GM12878 (cell line): Measurements from ENCODE around the gene SPTBN1. TPM values are rescaled to one million over a fixed set of nuclear protein-coding genes. Genes with fewer than 3 reads are reported as not detected.

Experiments
- E4F1 ChIP-seq: fragments of 450-650 bp; IDR thresholded peaks from 2 replicates; pipeline ENCODE4 v1.6.1; 2018; ENCODE audit warnings: borderline replicate concordance, mild to moderate bottlenecking; ENCODE audit not compliant: partially characterized antibody
- IRF5 ChIP-seq: fragments of 450-650 bp; IDR thresholded peaks from 2 replicates; pipeline ENCODE4 v1.6.1; 2017; ENCODE audit warnings: borderline replicate concordance
- RAD51 ChIP-seq: fragments of 450-650 bp; IDR thresholded peaks from 2 replicates; pipeline ENCODE4 v1.6.1; 2016; ENCODE audit warnings: moderate library complexity, mild to moderate bottlenecking, inconsistent platforms
- RCOR1 ChIP-seq: conservative IDR thresholded peaks from 2 replicates; pipeline ENCODE4 v1.6.1; 2012; ENCODE audit warnings: low read depth, low read length, improper control_type of control experiment
- SMARCA5 ChIP-seq: fragments of 450-650 bp; IDR thresholded peaks from 2 replicates; pipeline ENCODE4 v1.6.1; 2017; ENCODE audit warnings: mild to moderate bottlenecking
- SP1 ChIP-seq: IDR thresholded peaks from one replicate; pipeline ENCODE4 v1.6.1; 2011; ENCODE audit warnings: low read depth, low read length
- TCF3 ChIP-seq: IDR thresholded peaks from 2 replicates; pipeline ENCODE4 v1.6.1; 2012; ENCODE audit warnings: low read depth, mild to moderate bottlenecking, low read length, borderline replicate concordance; ENCODE audit not compliant: insufficient read depth
- ZSCAN29 ChIP-seq: fragments of 450-650 bp; IDR thresholded peaks from 2 replicates; pipeline ENCODE4 v1.6.1; 2017; ENCODE audit warnings: mild to moderate bottlenecking, moderate library complexity
- polyA plus RNA-seq, 11 experiments: library from polyadenylated mRNA; depleted of rRNA in 4 of 11; unstranded in 6 of 11; stranded (reverse) in 5 of 11; fragments of >200 nt; fragmentation: Nextera tagmentation in 4 of 11; fragmentation: Illumina TruSeq in 1 of 11; extraction: Ambion mirVana in 4 of 11; extraction: Trizol in 1 of 11; gene quantifications; 1 replicate in 1 of 11; 2 replicates in 10 of 11; pipeline versions ENCODE4 v1.2.1 to v1.2.3, GENCODE V29; 2011 to 2016; ENCODE audit warnings: inconsistent platforms in 2 of 11, missing spikeins in 2 of 11, low read depth in 1 of 11
- total RNA-seq, 4 experiments: library from RNA; depleted of rRNA in 3 of 4; stranded (reverse); fragments of >200 nt in 3 of 4; fragmentation: Illumina TruSeq in 1 of 4; extraction: Trizol in 1 of 4; gene quantifications; 2 replicates each; pipeline versions ENCODE4 v1.2.1 to v1.2.3, GENCODE V29; 2013 to 2021

The SPTBN1 gene
- total and polyA plus RNA-seq, 10 of the 15 experiments (the other 5 are each of a cell fraction or from before 2014, with no cell fraction given) = 20.6 to 154 (median 76.7) TPM

- TF ChIP-seq TCF3 (no peak), RCOR1 (no peak), ZSCAN29 (no peak), SP1 (no peak), RAD51 (no peak), IRF5 (no peak), SMARCA5 (no peak), E4F1 (no peak)
Measured at GRCh38 chr2:54667266-54667639, 211.1 kb downstream of the SPTBN1 start (continued).
